Panc1 (cell line): ENCODE data around the gene CENPH. TPM values are rescaled to one million over a fixed set of nuclear protein-coding genes. Genes with fewer than 3 reads are reported as not detected.
"Not testable (repeated sequence)": the region's sequence is repeated elsewhere in the genome, so short reads cannot be mapped to it uniquely, and the experiment has no call there.

Source experiments
- ATAC-seq: fragments of 200-7000 bp; cut with Tn5 transposase; 2 replicates; pipeline ENCODE4 v1.9.1; 2020; ENCODE audit warnings: mild to moderate bottlenecking, moderate library complexity
- BruUV-seq: library from RNA; stranded (reverse); fragments of 400-500 nt; replicated peaks from 2 replicates; lab custom pipeline; 2021; lab: Mats Ljungman, UMichigan
- CTCF ChIA-PET: fragments of 300-600 bp; sonication (Branson Sonifier 250); formaldehyde crosslinking; loops from one replicate; lab custom pipeline; 2022; ENCODE audit warnings: antibody characterized with exemption; lab: Charles Lee
- POLR2A ChIA-PET: fragments of 300-600 bp; sonication (Branson Sonifier 250); formaldehyde crosslinking; loops from one replicate; lab custom pipeline; 2022; ENCODE audit warnings: antibody characterized with exemption; lab: Charles Lee
- DNase-seq: peaks from one replicate; pipeline ENCODE4 v3.0.0-alpha.2; 2010; ENCODE audit warnings: low read depth, low spot score
- H3K27ac ChIP-seq: 2 replicates; pipeline ENCODE4 v1.5.1; 2011; ENCODE audit warnings: mild to moderate bottlenecking, low read length, inconsistent platforms
- H3K27me3 ChIP-seq: fragments of 200-500 bp; sonication (Bioruptor generic); 2 replicates; pipeline ENCODE4 v1.6.0; 2014; ENCODE audit warnings: low read length, inconsistent platforms; ENCODE audit not compliant: control insufficient read depth, insufficient read depth
- H3K36me3 ChIP-seq: fragments of 200-500 bp; sonication (Bioruptor generic); 2 replicates; pipeline ENCODE4 v1.5.1; 2014; ENCODE audit warnings: inconsistent platforms, mild to moderate bottlenecking, low read length, moderate library complexity; ENCODE audit not compliant: control insufficient read depth, insufficient read depth
- H3K4me1 ChIP-seq: 2 replicates; pipeline ENCODE4 v1.5.1; 2011; ENCODE audit warnings: inconsistent platforms, mild to moderate bottlenecking, low read length, moderate library complexity; ENCODE audit not compliant: control insufficient read depth, insufficient read depth
- H3K4me3 ChIP-seq, 2 experiments: 2 replicates each; pipeline ENCODE4 v1.5.1; 2011 to 2012; ENCODE audit warnings: low read depth in 2 of 2, low read length in 2 of 2, mild to moderate bottlenecking in 2 of 2, inconsistent platforms in 1 of 2, moderate library complexity in 1 of 2
- H3K9me3 ChIP-seq: fragments of 200-500 bp; sonication (Bioruptor generic); 2 replicates; pipeline ENCODE4 v1.5.1; 2014; ENCODE audit warnings: low read depth, mild to moderate bottlenecking, inconsistent platforms, low read length, moderate library complexity; ENCODE audit not compliant: control insufficient read depth, insufficient read depth
- CTCF ChIP-seq: fragments of 450-650 bp; IDR thresholded peaks from 2 replicates; pipeline ENCODE4 v1.5.1; 2017; ENCODE audit warnings: mild to moderate bottlenecking
- POLR2AphosphoS5 ChIP-seq: IDR thresholded peaks from 2 replicates; pipeline ENCODE4 v1.6.1; 2012; ENCODE audit warnings: mild to moderate bottlenecking, low read depth, low read length, moderate library complexity
- SIN3A ChIP-seq: IDR thresholded peaks from 2 replicates; pipeline ENCODE4 v1.6.1; 2012; ENCODE audit warnings: low read depth, mild to moderate bottlenecking, low read length, moderate library complexity, borderline replicate concordance; ENCODE audit not compliant: insufficient read depth
- TCF7L2 ChIP-seq: IDR thresholded peaks from 2 replicates; pipeline ENCODE4 v1.6.1; 2011; ENCODE audit warnings: mild to moderate bottlenecking, low read depth, low read length, inconsistent platforms
- in situ Hi-C: cut with HindIII; loops from 2 replicates; pipeline ENCODE4 v1.10.0; 2016; ENCODE audit warnings: low sequenced_read_pairs, low pct_unique_long_range_greater_than_20kb
- intact Hi-C: fragments of 100-400 bp; cut with micrococcal nuclease; formaldehyde crosslinking; loops from one replicate; pipeline ENCODE4 v1.10.0; 2022; ENCODE audit not compliant: unreplicated experiment
- total RNA-seq: library from RNA; stranded (reverse); gene quantifications from one replicate; pipeline ENCODE4 v1.2.1, GENCODE V29; 2021; ENCODE audit not compliant: unreplicated experiment
- TF ChIP-seq, protein P1 (sequence below), 2 experiments: IDR thresholded peaks; 2 replicates each; pipeline ENCODE4 v1.6.1; 2011 to 2012; ENCODE audit warnings: low read depth in 2 of 2, control low read depth in 1 of 2, low read length in 1 of 2, mild to moderate bottlenecking in 1 of 2, moderate library complexity in 1 of 2; ENCODE audit not compliant: insufficient read depth in 1 of 2

CENPH gene
- total RNA-seq, 1 experiment from 2014 or later, result 35.6 TPM

DNA sequence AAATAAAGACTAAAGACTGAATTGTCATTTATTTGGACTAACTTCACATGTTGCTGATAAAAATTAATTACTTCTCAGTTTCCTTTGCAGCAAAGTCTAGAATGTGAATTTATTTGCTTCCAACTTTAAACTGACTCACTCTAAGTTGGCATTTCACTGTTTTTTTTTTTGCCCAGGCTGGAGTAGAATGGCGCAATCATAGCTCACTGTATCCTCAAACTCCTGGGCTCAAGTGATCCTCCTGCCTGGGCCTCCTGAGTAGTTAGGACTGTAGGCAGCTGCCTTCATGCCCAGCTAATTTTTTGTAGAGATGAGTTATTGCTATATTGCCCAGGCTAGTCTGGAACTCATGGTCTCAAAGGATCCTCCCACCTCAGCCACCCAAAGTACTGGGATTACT lies 18.9 kb upstream of the CENPH start:
- ATAC-seq, result no peak
- in situ Hi-C loops, result no loop called here
- Histone ChIP-seq H3K27ac (no peak overlapping the region), H3K36me3 (peaks cover 57% of the 10 kb centered on the region), H3K27me3 (no peaks in the 10 kb centered on the region), H3K4me1 (peaks cover 20% of the 10 kb centered on the region), H3K4me3 (no peak overlapping the region), H3K9me3 (no peaks in the 10 kb centered on the region)
- intact Hi-C loops, result no loop called here
- ChIA-PET POLR2A (interaction anchor here (0.7 kb wide), 1 partner anchor 159 kb away, joined by 5 read pairs; no protein-coding TSS in a partner anchor), CTCF (no interaction called here)
- TF ChIP-seq SIN3A (no peak), CTCF (no peak), TCF7L2 (no peak), POLR2AphosphoS5 (no peak)
- TF ChIP-seq, protein P1, sequence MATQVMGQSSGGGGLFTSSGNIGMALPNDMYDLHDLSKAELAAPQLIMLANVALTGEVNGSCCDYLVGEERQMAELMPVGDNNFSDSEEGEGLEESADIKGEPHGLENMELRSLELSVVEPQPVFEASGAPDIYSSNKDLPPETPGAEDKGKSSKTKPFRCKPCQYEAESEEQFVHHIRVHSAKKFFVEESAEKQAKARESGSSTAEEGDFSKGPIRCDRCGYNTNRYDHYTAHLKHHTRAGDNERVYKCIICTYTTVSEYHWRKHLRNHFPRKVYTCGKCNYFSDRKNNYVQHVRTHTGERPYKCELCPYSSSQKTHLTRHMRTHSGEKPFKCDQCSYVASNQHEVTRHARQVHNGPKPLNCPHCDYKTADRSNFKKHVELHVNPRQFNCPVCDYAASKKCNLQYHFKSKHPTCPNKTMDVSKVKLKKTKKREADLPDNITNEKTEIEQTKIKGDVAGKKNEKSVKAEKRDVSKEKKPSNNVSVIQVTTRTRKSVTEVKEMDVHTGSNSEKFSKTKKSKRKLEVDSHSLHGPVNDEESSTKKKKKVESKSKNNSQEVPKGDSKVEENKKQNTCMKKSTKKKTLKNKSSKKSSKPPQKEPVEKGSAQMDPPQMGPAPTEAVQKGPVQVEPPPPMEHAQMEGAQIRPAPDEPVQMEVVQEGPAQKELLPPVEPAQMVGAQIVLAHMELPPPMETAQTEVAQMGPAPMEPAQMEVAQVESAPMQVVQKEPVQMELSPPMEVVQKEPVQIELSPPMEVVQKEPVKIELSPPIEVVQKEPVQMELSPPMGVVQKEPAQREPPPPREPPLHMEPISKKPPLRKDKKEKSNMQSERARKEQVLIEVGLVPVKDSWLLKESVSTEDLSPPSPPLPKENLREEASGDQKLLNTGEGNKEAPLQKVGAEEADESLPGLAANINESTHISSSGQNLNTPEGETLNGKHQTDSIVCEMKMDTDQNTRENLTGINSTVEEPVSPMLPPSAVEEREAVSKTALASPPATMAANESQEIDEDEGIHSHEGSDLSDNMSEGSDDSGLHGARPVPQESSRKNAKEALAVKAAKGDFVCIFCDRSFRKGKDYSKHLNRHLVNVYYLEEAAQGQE (IDR thresholded peaks at IDR 0.05; ENCODE audit: insufficient read depth in 1 of 2, low read depth in 2 of 2, low read length in 1 of 2), result no peak
- no TSS peak for BruUV-seq
- DNase-seq, result no peak

DNA sequence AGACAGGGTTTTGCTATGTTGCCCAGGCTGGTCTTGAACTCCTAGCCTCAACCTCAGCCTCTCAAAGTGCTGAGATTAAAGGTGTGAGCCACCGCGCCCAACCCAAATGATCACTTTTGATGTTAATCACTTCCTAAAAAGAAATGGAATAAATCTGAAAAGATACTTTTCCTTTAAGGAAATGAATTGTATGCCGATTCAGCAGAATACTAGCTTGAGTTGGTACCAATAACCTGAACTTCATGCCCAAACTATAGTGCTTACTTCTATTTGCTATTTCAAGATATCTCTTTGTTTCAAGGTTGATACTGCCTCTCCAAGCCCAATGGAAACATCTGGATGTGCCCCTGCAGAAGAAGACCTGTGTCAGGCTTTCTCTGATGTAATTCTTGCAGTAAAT lies 18.4 kb upstream of the CENPH start:
- POLR2A ChIA-PET, result no interaction called here
- intact Hi-C loops, result no loop called here

GRCh38 chr5:69181659-69182293 lies 7.6 kb upstream of the CENPH start:
- H3K36me3 ChIP-seq, result peaks cover 16% of the 10 kb centered on the region
- H3K4me1 ChIP-seq, H3K27ac ChIP-seq, ATAC-seq, CTCF ChIA-PET, in situ Hi-C loops, H3K4me3 ChIP-seq, BruUV-seq, H3K9me3 ChIP-seq, H3K27me3 ChIP-seq, POLR2A ChIA-PET, DNase-seq, intact Hi-C loops: not testable (repeated sequence)

More for the DNA sequence above, 18.4 kb upstream of the CENPH start:
- Histone ChIP-seq H3K4me1 (peaks cover 19% of the 10 kb centered on the region), H3K27me3 (no peaks in the 10 kb centered on the region), H3K36me3 (peaks cover 58% of the 10 kb centered on the region), H3K27ac (no peak overlapping the region), H3K4me3 (no peak overlapping the region), H3K9me3 (no peaks in the 10 kb centered on the region)
- no peak for TF ChIP-seq POLR2AphosphoS5
- no peak for TF ChIP-seq TCF7L2
- no peak for TF ChIP-seq SIN3A
- CTCF ChIA-PET, result no interaction called here
- ATAC-seq, result no peak
- BruUV-seq, result no TSS peak
- in situ Hi-C loops, result no loop called here
- DNase-seq, result no peak
